ENCODE measurements around the gene NTPCR. TPM values are rescaled to one million over a fixed set of nuclear protein-coding genes. Genes with fewer than 3 reads are reported as not detected.

Gene NTPCR
- total RNA-seq, 1 donor: 15.6 TPM

- Histone ChIP-seq H3K9me3 (ENCODE audit: low read depth, low read length) (no peaks in the 10 kb centered on the region), H3K4me3 (ENCODE audit: insufficient read depth, low read length) (no peak overlapping the region), H2AFZ (ENCODE audit: low read length) (no peak overlapping the region), H3K4me1 (ENCODE audit: insufficient read depth, low read length) (no peaks in the 10 kb centered on the region), H3K36me3 (ENCODE audit: insufficient read depth, low read length) (peaks cover 4% of the 10 kb centered on the region), H4K20me1 (ENCODE audit: insufficient read depth, low read length) (no peaks in the 10 kb centered on the region), H3K27me3 (ENCODE audit: insufficient read depth, low read length) (no peaks in the 10 kb centered on the region), H3K79me2 (ENCODE audit: insufficient read depth, low read length) (no peaks in the 10 kb centered on the region), H3K27ac (ENCODE audit: low read depth, low read length) (no peak overlapping the region), H3K4me2 (ENCODE audit: insufficient read depth, low read length) (no peak overlapping the region)
- no peak for DNase-seq (ENCODE audit: insufficient read length, low spot score, missing footprints)
- TF ChIP-seq, protein P1, sequence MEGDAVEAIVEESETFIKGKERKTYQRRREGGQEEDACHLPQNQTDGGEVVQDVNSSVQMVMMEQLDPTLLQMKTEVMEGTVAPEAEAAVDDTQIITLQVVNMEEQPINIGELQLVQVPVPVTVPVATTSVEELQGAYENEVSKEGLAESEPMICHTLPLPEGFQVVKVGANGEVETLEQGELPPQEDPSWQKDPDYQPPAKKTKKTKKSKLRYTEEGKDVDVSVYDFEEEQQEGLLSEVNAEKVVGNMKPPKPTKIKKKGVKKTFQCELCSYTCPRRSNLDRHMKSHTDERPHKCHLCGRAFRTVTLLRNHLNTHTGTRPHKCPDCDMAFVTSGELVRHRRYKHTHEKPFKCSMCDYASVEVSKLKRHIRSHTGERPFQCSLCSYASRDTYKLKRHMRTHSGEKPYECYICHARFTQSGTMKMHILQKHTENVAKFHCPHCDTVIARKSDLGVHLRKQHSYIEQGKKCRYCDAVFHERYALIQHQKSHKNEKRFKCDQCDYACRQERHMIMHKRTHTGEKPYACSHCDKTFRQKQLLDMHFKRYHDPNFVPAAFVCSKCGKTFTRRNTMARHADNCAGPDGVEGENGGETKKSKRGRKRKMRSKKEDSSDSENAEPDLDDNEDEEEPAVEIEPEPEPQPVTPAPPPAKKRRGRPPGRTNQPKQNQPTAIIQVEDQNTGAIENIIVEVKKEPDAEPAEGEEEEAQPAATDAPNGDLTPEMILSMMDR (IDR thresholded peaks at IDR 0.05; ENCODE audit: extremely low read depth, low read depth, low read length): no peak
These were observed 44.8 kb downstream of the NTPCR start for GRCh38 chr1:232995189-232995588.

DNA sequence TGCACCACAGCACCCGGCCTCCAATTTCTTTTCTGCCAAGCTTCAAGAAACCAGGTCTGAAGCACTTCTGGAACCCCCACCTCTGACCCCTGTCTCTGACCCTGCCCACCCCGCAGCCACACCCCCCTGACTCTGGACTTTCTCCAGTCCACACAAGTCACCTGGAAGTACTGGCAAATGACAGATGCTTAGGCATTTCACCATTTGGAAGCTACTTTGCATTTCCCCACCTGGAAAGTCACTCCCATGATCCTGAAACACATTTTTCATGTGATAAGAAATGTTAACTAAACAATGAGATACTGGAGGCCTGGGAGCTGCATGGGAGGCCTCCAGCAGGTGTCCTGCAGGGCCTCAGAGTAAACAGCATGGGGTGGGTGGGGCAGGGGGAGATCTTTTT is 45.7 kb downstream of the NTPCR start:
- H3K4me1 ChIP-seq (ENCODE audit: insufficient read depth, low read length): no peaks in the 10 kb centered on the region
- TF ChIP-seq, protein P1 (IDR thresholded peaks at IDR 0.05; ENCODE audit: extremely low read depth, low read depth, low read length): no peak
- no peaks in the 10 kb centered on the region for H3K79me2 ChIP-seq (ENCODE audit: insufficient read depth, low read length)
- no peak overlapping the region for H3K27ac ChIP-seq (ENCODE audit: low read depth, low read length)
- H3K36me3 ChIP-seq (ENCODE audit: insufficient read depth, low read length): peaks cover 4% of the 10 kb centered on the region
- H4K20me1 ChIP-seq (ENCODE audit: insufficient read depth, low read length): no peaks in the 10 kb centered on the region
- no peak overlapping the region for H2AFZ ChIP-seq (ENCODE audit: low read length)
- H3K4me2 ChIP-seq (ENCODE audit: insufficient read depth, low read length): no peak overlapping the region
- H3K27me3 ChIP-seq (ENCODE audit: insufficient read depth, low read length): no peaks in the 10 kb centered on the region
- no peak overlapping the region for H3K4me3 ChIP-seq (ENCODE audit: insufficient read depth, low read length)
- no peaks in the 10 kb centered on the region for H3K9me3 ChIP-seq (ENCODE audit: low read depth, low read length)
- DNase-seq (ENCODE audit: insufficient read length, low spot score, missing footprints): no peak

GRCh38 chr1:232998138-232998537 is 47.7 kb downstream of the NTPCR start:
- Histone ChIP-seq H3K9me3 (ENCODE audit: low read depth, low read length) (no peaks in the 10 kb centered on the region), H3K4me2 (ENCODE audit: insufficient read depth, low read length) (no peak overlapping the region), H2AFZ (ENCODE audit: low read length) (no peak overlapping the region), H3K4me1 (ENCODE audit: insufficient read depth, low read length) (no peaks in the 10 kb centered on the region), H3K27ac (ENCODE audit: low read depth, low read length) (no peak overlapping the region), H3K4me3 (ENCODE audit: insufficient read depth, low read length) (no peak overlapping the region), H3K79me2 (ENCODE audit: insufficient read depth, low read length) (no peaks in the 10 kb centered on the region), H4K20me1 (ENCODE audit: insufficient read depth, low read length) (no peaks in the 10 kb centered on the region), H3K36me3 (ENCODE audit: insufficient read depth, low read length) (peaks cover 4% of the 10 kb centered on the region), H3K27me3 (ENCODE audit: insufficient read depth, low read length) (no peaks in the 10 kb centered on the region)
- TF ChIP-seq, protein P1 (IDR thresholded peaks at IDR 0.05; ENCODE audit: extremely low read depth, low read depth, low read length): no peak
- DNase-seq (ENCODE audit: insufficient read length, low spot score, missing footprints): no peak

DNA sequence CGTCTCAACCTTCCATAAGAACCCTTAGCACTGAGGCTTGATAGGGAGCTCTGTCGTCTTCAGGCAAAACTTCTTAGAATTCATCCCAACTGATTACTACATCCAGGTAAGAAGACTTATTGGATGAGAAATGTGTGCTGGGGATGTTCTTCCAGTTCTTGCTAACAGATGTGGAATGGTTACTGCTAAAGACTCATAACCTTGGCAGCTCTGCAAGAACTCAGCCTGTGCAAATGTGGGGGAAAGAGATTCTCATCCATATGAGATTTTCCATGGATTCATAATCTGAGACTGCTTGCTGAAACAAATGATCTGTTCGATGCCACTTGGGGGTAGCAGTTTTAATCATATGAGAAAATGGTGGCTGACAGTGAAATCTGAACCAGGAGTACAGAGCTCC is 48.2 kb downstream of the NTPCR start:
- no peaks in the 10 kb centered on the region for H3K27me3 ChIP-seq (ENCODE audit: insufficient read depth, low read length)
- DNase-seq (ENCODE audit: insufficient read length, low spot score, missing footprints): peak; percentile 52
- H3K4me3 ChIP-seq (ENCODE audit: insufficient read depth, low read length): no peak overlapping the region
- H2AFZ ChIP-seq (ENCODE audit: low read length): no peak overlapping the region
- TF ChIP-seq, protein P1 (IDR thresholded peaks at IDR 0.05; ENCODE audit: extremely low read depth, low read depth, low read length): no peak
- peaks cover 4% of the 10 kb centered on the region for H3K36me3 ChIP-seq (ENCODE audit: insufficient read depth, low read length)
- H4K20me1 ChIP-seq (ENCODE audit: insufficient read depth, low read length): no peaks in the 10 kb centered on the region
- H3K79me2 ChIP-seq (ENCODE audit: insufficient read depth, low read length): no peaks in the 10 kb centered on the region
- no peaks in the 10 kb centered on the region for H3K9me3 ChIP-seq (ENCODE audit: low read depth, low read length)
- H3K4me2 ChIP-seq (ENCODE audit: insufficient read depth, low read length): no peak overlapping the region
- no peaks in the 10 kb centered on the region for H3K4me1 ChIP-seq (ENCODE audit: insufficient read depth, low read length)
- no peak overlapping the region for H3K27ac ChIP-seq (ENCODE audit: low read depth, low read length)

Data from osteoblast (primary cell).